Ascending aorta (tissue), 2 donors: ENCODE results near the gene PALM. TPM values are rescaled to one million over a fixed set of nuclear protein-coding genes. Genes with fewer than 3 reads are reported as not detected.
"Not testable (repeated sequence)": the region's sequence is repeated elsewhere in the genome, so short reads cannot be mapped to it uniquely, and the experiment has no call there.

Experiments used
- DNase-seq, 2 donors: peaks; one replicate each; pipeline ENCODE4 v3.0.0-alpha.2; 2019; ENCODE audit warnings: low spot score in 2 of 2
- H3K27ac ChIP-seq, 2 donors: fragments of 200-600 bp; sonication (generic); one replicate each; pipeline ENCODE4 v1.5.1; 2016 to 2017; ENCODE audit warnings: mild to moderate bottlenecking in 1 of 2
- H3K27me3 ChIP-seq: fragments of 200-600 bp; sonication (generic); one replicate; pipeline ENCODE4 v1.5.1; 2017
- H3K36me3 ChIP-seq, 2 donors: fragments of 200-600 bp; sonication (generic); one replicate each; pipeline ENCODE4 v1.5.1; 2016
- H3K4me1 ChIP-seq, 2 donors: fragments of 200-600 bp; sonication (generic); one replicate each; pipeline ENCODE4 v1.5.1; 2016 to 2017; ENCODE audit warnings: mild to moderate bottlenecking in 1 of 2
- H3K4me3 ChIP-seq, 2 donors: fragments of 200-600 bp; sonication (generic); one replicate each; pipeline ENCODE4 v1.5.1; 2016 to 2017; ENCODE audit warnings: mild to moderate bottlenecking in 1 of 2
- H3K9me3 ChIP-seq, 2 donors: fragments of 200-600 bp; sonication (generic); one replicate each; pipeline ENCODE4 v1.5.1; 2016
- intact Hi-C: fragments of 100-400 bp; cut with DNase I; formaldehyde crosslinking; loops from one replicate; pipeline ENCODE4 v1.15.1; 2023
- total RNA-seq: library from RNA; depleted of rRNA; stranded (reverse); fragments of >200 nt; gene quantifications from one replicate; pipeline ENCODE4 v1.1.0, GENCODE V29; 2016
- TF ChIP-seq, protein P1 (sequence below), 3 experiments: fragments of 200-600 bp in 2 of 3; fragments of 450-650 bp in 1 of 3; sonication (generic) in 2 of 3; IDR thresholded peaks; one replicate each; pipeline ENCODE4 v1.5.1; 2016 to 2019; ENCODE audit warnings: antibody characterized with exemption in 3 of 3, mild to moderate bottlenecking in 1 of 3, moderate library complexity in 1 of 3

Gene PALM
- total RNA-seq, 1 donor from 2014 or later, result 107 TPM

DNA sequence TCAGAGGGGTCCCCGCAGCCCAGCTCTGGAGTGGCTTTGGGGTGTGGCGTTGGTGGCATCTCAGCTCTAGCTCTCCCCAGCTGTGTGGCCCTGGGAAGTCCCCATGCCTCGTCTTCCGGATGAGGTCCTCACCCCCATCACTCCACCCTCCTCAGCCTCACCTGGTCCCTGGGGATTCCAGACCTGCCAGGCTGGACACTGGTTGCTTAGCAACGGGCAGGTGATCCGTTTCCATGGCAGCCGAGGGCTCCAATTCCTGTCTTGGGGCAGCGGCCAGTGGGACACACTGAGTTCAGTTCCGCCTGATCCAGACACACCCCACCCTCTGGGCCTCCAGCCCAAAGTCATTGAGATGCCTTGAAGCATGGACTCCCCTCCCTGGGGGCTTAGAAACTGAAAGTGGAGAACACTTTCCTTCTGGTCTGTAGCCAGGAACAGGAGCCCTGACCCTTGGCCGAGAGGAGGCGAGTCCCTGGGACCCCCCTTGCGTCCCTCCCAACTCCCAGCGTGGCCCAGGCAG, 34.5 kb downstream of the PALM start:
- peaks cover 0 to 25% of the 10 kb centered on the region in 2 donors for H3K9me3 ChIP-seq
- TF ChIP-seq, protein P1, sequence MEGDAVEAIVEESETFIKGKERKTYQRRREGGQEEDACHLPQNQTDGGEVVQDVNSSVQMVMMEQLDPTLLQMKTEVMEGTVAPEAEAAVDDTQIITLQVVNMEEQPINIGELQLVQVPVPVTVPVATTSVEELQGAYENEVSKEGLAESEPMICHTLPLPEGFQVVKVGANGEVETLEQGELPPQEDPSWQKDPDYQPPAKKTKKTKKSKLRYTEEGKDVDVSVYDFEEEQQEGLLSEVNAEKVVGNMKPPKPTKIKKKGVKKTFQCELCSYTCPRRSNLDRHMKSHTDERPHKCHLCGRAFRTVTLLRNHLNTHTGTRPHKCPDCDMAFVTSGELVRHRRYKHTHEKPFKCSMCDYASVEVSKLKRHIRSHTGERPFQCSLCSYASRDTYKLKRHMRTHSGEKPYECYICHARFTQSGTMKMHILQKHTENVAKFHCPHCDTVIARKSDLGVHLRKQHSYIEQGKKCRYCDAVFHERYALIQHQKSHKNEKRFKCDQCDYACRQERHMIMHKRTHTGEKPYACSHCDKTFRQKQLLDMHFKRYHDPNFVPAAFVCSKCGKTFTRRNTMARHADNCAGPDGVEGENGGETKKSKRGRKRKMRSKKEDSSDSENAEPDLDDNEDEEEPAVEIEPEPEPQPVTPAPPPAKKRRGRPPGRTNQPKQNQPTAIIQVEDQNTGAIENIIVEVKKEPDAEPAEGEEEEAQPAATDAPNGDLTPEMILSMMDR (IDR thresholded peaks at IDR 0.05), result no peak
- no peaks in the 10 kb centered on the region for H3K4me1 ChIP-seq
- intact Hi-C loops, result no loop called here
- peaks cover 0 to 6% of the 10 kb centered on the region in 2 donors for H3K36me3 ChIP-seq
- no peak overlapping the region for H3K27ac ChIP-seq
- no peak for DNase-seq
- H3K4me3 ChIP-seq, result no peak overlapping the region
- no peaks in the 10 kb centered on the region for H3K27me3 ChIP-seq

DNA sequence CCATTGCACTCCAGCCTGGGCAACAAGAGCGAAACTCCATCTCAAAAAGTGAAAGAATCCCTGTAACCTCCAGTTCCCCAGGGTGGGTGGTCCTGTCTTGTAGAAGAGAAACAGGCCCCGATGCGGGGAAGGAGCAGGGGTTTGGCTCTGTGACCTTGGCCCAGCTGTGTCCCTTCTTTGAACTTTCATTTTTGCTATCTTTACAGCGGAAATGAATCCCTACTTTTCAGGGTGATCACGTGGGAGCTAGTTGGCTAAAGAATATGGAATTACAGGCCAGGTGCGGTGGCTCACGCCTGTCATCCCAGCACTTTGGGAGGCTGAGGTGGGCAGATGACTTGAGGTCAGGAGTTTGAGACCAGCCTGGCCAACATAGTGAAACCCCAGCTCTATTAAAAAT, 36.4 kb downstream of the PALM start:
- H3K4me3 ChIP-seq, H3K27me3 ChIP-seq, H3K27ac ChIP-seq, intact Hi-C loops, H3K4me1 ChIP-seq, DNase-seq, H3K36me3 ChIP-seq: not testable (repeated sequence)
- H3K9me3 ChIP-seq, result peaks cover 0 to 25% of the 10 kb centered on the region in 2 donors

DNA sequence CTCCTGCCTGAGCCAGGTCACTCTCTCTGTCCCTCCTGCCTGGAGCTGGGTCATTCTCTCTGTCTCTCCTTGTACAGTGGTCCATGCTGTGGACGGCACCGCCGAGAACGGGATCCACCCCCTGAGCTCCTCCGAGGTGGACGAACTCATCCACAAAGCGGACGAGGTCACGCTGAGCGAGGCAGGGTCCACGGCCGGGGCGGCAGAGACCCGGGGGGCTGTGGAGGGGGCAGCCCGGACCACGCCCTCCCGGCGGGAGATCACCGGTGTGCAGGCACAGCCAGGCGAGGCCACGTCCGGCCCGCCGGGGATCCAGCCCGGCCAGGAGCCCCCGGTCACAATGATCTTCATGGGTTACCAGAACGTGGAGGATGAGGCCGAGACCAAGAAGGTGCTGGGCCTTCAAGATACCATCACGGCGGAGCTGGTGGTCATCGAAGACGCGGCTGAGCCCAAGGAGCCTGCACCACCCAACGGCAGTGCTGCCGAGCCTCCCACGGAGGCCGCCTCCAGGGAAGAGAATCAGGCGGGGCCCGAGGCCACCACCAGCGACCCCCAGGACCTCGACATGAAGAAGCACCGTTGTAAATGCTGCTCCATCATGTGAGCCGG, 37.6 kb downstream of the PALM start:
- DNase-seq, result no peak
- Histone ChIP-seq H3K27ac (no peak overlapping the region), H3K4me3 (no peak overlapping the region), H3K36me3 (peaks cover 0 to 6% of the 10 kb centered on the region in 2 donors), H3K9me3 (peaks cover 0 to 25% of the 10 kb centered on the region in 2 donors), H3K4me1 (no peaks in the 10 kb centered on the region), H3K27me3 (no peaks in the 10 kb centered on the region)
- TF ChIP-seq, protein P1 (IDR thresholded peaks at IDR 0.05), result no peak
- intact Hi-C loops, result no loop called here

DNA sequence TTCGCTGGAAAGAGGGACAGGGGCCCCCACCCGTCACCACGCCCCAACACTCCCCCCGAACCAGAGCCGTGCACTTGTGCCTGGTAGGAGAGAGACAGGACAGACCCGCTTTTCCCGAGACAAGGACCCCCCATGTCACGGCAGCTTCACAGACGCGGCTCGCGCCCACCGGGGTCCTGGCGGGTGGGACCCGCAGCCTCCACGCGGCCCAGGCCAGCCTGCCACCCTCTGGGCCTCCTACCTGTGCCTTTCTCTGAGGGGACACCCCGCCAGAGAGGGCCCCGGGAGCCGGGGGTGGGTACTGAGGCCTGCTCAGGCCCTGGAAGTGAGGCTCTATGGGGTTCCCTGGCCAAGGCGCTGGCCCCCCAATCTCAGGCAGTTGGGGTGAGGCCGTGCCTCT, 38.2 kb downstream of the PALM start:
- no peak overlapping the region for H3K4me3 ChIP-seq
- TF ChIP-seq, protein P1 (IDR thresholded peaks at IDR 0.05), result no peak
- peaks cover 3% of the 10 kb centered on the region for H3K27me3 ChIP-seq
- peaks cover 0 to 6% of the 10 kb centered on the region in 2 donors for H3K36me3 ChIP-seq
- H3K4me1 ChIP-seq, result no peaks in the 10 kb centered on the region
- H3K27ac ChIP-seq, result no peak overlapping the region
- intact Hi-C loops, result no loop called here
- no peak for DNase-seq
- H3K9me3 ChIP-seq, result peaks cover 0 to 25% of the 10 kb centered on the region in 2 donors

DNA sequence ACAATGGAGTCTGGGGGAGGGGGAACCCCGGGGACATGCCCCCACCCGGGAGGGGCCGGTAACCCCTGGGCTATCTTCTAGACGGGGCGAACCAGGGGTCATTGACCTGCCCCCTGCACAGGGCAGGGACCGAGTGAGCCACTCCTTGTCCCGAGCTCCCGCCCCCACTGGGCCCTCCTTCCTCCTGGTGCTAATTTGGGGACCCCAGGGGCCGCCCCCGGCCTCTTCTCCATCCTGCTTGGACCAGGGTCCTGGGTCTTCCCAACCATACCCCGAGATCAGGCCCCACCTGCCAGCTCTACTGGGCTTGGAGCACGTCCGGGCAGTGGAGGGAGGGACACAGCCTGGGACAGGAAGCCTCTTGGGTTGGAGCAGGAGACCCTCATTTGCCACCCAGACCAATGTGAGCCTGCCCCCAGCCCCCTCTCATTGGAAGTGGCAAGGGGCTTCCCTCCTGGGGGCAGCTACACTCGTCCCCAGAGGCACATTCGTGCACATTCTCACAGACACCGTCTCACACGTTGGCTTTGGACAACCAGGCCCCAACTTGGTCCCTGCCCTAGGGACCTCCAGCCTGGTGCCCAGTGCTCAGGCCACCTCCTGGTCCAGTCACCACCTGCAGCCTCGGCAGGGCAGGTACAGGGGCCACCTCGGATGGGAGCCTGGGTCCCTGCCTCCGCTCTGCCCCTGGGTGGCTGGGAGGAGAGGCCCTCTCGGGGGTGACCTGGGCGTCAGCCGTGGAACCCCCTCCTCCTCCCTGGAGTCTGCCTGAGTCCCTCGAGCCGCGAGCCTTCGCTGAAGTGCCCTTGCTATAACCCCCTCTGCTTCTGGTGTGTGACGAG, 38.9 kb downstream of the PALM start:
- intact Hi-C loops, result no loop called here
- Histone ChIP-seq H3K4me1 (no peaks in the 10 kb centered on the region), H3K9me3 (peaks cover 0 to 25% of the 10 kb centered on the region in 2 donors), H3K4me3 (no peak overlapping the region), H3K27ac (no peak overlapping the region), H3K36me3 (peaks cover 0 to 6% of the 10 kb centered on the region in 2 donors), H3K27me3 (peaks cover 3% of the 10 kb centered on the region)
- TF ChIP-seq, protein P1 (IDR thresholded peaks at IDR 0.05), result no peak
- DNase-seq, result no peak

DNA sequence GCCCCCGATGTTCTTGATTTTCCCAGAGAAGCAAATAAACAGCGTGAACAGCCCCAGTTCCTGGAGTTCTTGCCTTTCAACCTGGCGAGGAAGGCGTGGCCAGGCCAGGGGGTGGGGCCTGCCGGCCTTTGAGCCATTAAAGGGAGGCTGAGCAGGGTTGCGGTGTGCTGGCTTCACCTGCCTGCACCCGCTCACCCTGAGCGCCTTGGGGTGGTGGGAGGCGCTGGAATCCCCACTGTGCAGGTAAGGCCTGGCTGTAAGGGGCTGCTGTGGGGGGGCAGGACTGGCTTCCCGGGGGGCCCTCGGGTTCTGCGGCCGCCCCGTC, 39.5 kb downstream of the PALM start:
- H3K27ac ChIP-seq, result no peak overlapping the region
- peaks cover 3% of the 10 kb centered on the region for H3K27me3 ChIP-seq
- intact Hi-C loops, result no loop called here
- TF ChIP-seq, protein P1 (IDR thresholded peaks at IDR 0.05), result no peak
- H3K9me3 ChIP-seq, result peaks cover 0 to 25% of the 10 kb centered on the region in 2 donors
- no peaks in the 10 kb centered on the region for H3K4me1 ChIP-seq
- peaks cover 0 to 6% of the 10 kb centered on the region in 2 donors for H3K36me3 ChIP-seq
- no peak overlapping the region for H3K4me3 ChIP-seq
- no peak for DNase-seq
